ENCODE measurements around the gene C1orf116.
"Not testable (repeated sequence)": the region's sequence is repeated elsewhere in the genome, so short reads cannot be mapped to it uniquely, and the experiment has no call there.

The C1orf116 gene

DNA sequence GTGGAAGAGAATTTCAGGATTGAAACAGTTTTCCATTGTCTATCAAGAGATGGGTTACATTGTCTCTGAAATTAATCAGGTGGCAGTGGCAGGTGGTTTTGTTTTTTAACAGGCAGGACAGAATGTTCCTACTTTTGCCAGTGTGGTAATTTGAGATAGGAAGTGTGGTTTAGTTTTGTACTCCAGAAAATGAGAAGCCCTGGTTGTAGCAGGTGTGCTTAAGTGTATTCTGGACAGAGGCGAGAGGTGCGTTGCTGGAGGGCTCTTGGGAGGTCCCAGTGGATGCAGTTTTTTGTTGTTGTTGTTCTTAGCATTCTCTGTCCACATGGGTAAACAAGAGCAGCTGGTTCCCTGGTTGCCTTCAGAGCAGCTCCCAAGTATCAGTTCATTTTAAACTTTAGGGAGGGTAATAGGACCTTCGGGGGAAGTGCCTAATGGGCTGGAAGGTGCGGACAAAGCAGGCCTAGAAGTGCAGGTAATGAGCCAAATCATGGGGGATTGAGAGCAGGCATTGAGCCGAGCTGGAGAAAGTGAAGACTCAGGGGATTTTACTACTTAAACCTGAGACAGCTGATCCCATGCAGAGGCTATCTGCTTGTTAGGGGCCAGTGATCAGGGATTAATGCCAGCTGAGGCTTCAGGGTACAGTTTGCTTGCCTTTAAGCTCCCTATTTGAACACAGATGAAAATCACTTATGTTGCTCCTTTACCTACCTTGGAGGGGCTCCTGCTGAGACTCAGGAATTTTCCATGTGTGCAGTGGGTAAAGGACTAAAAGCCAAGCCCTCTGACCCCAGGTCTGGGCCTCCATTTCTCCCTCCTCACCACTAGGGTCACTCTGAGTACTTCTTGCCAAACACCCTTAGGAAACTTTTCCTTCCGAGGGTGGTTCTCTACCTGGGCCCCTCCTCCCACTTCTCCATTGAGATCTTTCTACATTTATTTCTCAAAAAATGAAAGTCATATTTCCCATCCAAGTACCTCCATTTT lies 26.6 kb upstream of the C1orf116 start:
- no peak for DNase-seq

DNA sequence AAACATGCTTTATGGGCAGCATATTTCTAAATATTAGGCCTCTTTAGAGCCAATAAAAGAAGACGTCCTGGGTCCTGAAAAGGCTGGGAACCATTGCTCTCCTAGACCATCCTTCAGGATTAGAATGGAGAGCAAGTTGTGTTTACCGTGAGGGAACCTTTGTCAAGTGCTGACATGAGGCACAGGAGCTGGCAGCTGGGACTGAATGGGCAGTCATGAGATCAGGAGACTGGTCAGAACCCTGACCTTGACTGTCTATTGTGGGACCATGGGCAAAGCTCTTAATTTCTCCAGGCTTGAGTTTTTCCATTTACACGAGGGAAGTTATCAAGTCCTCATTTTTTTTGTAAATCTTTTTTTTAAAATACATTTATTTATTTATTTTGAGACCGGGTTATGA lies 25.7 kb upstream of the C1orf116 start:
- no peak for DNase-seq

DNA sequence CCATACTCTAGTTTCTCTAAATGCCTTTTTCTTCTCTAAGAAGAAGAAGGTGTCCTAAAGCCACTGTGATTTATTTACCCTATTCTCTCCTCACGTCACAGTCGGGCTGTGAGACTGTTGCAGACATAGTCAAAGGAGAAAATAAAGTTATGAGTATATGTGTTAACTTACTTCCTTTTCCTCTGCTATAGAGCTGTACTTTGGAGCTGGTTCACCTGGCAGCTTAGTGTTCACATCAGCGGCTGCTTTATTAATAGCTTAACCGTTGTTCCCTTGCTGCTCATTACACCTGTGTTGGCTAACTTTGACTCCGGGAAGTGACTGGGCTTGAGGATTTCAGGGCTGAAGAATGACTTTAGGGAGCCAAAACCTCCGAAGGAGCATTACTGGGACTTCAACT lies 24.1 kb upstream of the C1orf116 start:
- DNase-seq, result no peak

DNA sequence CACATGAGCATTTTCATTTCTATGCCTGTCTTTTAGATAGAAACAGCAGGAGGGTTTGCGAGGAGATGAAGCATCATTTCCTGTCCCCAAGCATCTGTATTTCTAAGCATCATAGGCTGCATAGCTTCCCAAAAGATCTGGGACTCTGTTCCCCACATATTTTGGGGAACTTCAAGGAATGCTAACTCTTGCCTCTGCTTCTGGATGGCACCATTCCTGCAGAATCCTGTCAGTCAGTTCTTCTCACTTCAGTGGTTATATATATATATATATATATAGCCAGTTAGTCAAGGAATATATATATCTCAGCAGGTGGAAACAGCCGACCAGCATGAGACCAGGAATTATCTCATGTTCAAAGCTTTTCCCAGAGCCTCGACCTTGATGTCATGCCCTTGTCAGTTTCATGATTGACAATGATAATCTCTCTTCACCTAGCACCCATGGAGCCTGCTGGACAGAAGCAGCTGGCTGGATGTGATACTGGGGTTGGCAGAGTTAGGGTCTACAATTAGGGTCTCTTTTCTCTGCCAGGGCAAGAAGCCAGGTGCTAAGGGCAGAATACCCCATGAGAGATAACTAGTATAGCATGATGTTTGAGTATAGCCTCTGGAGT lies 22.9 kb upstream of the C1orf116 start:
- DNase-seq, result no peak

DNA sequence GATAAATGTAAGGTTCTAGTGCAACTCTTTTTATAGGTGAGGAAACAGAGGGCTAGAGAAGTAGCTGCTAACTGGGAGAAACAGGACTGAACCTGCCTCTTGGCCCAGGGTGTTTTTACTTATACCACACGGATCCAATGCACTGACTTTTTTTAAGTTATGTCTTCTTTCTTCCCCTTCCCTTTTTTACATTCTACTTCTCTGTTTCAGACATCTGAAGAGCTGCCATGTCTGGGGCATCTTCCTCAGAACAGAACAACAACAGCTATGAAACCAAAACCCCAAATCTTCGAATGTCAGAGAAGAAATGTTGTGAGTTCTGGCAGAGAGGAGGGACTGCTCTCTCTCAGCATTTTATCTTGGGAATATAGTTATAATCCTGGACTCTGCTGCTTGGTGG lies 21.9 kb upstream of the C1orf116 start:
- DNase-seq, result no peak

DNA sequence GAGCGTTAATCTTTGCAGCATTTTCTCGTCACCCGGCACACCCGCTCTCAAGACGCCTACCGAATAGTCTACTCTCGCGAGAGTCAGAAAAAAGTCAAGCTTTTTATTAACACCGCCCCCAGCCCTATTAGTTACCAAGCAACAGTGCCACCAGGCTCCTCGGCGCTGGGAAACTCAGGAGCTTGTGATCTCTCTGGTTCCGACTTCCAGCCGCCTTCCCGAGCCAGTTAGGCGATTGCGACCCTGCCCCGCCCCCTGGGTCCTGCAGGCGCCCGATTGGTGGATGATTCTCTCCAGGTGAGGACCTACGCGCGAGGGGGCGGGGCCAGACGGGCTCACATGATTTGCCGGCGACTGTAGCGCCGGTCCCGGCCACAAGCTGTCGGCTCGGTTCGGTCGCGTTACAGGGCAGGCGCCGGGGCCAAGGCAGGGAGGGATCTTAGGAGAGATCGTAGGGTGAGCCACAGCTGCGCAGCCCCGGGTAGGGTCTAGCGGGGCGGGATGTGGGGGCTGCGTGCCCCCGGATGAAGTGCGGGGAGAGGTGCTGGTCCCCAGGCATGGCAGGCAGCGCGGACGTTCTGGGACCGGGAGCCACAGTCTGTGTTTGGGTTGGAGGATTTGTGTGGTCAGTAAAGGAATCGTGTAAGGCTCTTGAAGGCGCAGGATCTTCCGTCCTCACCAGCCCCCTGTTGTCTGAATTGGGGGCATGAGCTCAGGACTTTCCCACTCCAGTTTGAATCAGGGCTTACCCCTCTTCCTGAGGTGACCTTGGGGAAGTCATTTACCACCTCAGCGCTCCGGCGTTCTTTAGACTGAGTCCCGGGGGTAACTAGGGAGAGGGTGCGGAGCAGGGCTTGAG lies 20.6 kb upstream of the C1orf116 start, which contains the start of gene PFKFB2:
Gene PFKFB2 (plus strand): TSS at position 365 of the 859 bp plus-strand sequence. CDS start 1,443 bp downstream, outside the sequence.
- DNase-seq, result peak; percentile 96

DNA sequence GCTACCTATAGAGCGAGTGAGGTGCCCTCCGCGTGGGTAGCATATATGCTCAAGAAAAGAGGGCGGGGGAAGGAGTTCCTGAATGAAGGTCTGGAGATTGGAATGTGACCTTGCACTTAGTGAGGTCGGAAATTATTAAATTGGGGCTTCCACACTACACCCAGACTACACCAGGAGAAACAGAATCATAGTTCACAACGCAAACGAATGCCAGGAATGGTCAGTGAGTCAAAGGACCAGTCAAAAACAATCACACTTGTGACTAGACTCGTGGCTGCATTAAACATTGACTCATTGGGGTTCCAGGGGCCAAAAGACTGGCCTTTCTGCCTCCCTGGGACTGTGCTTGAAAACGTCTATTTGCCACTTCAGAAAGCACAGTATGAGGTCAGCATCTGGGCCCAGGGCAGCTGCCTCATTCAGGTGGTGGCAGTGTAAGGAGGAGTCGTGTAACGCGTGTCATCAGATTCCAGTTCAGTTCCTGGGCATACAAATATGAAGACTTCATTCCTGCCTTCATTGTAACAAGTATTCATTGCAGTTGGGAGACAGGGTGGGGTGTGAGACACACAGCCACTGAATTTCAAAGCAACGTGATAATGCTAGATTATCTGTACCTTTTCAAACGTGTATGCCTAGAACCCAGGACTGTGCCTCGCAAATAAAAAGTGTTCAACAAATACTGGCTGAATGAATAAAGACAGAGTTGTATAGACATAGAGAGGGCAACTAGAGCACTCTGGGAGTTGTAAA lies 18.8 kb upstream of the C1orf116 start, which contains the start of gene YOD1:
Gene YOD1 (minus strand): TSS at position 18 of the 753 bp plus-strand sequence. CDS start 178 bp downstream, outside the sequence.
- DNase-seq, result no peak

DNA sequence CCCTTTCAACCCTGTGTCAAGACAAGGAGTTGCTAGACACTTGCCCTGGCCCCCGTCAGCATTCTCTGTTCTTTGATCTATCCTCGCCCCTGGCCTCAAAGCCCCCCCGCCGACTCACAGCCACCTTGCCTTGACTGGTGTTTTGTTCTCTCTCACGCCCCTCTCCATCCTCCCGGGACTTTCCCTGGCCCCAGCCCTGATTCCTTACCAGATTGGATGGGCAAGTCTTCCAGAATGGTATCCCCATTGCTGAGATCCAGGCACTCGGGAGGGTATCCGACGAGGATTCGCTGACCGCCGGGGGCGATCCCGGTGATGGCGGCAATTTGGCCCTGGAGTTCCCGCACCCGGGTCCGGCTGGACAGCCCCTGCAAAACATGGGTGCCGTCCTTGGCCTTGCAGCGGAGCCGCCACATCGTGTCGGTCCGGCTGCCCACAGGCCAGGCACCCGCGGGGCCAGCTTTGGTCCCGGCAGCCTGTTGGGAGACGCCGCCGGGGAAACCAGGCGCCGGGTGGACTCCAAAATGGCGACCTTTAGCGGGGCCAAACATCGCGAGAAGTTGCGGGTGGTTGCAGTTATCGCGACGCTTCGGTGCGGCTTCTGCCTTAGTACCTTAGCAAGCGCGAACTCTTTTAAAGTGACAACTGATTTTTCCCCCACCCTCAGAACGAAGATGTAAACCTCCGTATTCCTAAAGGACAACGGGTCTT lies 18.1 kb upstream of the C1orf116 start:
- DNase-seq, result peak; percentile 87

DNA sequence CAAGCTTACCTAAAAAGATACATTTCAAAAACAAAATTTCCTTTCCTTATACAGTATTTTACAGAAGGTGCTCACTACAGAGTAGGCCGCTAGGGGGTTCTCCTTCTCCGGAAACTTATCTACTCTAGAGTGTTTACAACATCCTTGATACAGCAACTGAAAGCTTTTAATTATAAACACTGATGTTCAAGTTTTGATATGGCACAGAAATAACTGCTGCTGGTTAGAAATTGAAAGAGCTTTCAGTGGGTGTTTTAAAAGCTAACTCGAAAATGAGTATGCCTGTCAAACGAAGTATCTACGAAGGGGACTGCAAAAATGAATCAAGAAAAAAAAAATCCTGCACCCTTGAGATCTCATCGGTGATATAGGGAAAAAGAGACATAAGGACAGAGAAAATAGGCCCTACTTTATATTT lies 17.4 kb upstream of the C1orf116 start:
- DNase-seq, result peak; percentile 34

DNA sequence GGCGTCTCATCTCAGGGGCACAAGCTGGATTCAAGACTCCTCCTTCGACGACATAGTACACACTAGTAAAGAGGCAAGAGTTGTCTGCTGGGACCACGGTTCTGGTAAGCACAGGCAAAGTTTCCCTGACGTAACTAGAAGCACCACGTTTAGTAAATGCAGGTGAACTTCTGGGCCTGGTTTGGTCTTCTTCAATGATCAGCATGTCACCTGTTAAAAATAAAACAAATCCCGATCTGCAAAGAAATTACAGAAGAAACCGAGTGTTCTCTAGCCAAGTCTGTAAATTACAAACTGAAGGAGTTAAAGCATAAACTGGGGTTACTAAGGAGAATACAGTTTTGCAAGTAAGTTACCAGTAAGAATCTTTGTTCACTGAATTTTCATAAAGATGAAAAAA lies 17.0 kb upstream of the C1orf116 start:
- no peak for DNase-seq

DNA sequence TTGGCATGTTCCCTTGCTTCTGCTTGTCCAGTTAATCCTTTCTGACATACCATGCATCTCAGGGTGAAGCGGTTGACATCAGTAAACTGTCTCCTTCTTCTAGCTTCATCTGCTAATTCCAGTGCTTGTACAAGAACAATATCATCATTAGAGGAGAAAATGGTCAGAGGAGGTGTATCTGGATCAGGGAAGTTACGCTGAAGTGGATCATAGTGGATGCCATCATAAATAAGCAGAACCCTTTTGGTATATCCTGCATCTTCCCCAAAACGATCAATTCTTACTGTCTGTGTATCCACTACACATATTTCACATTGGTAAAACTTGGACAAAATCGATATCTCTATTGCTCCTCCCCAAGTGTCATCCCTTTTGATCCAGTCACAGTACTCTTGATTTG lies 16.5 kb upstream of the C1orf116 start:
- DNase-seq, result no peak

DNA sequence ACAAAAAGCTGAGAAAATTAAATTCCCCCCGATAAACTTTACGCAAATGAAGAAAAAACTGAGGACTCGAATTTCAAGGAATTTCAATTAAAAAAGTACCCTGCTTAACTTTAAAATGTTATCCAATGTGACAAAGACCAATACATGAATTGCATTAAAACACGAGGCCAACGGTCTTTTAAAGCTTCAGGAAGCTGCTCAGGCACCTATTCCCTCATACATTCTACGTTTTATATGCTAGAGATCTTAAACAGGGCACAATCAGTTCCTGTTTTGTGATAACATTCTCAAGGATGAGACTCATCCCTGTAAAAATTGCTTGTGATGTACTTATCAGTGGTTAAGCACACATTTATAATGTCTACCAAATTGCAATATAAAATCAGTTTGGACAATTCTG lies 15.5 kb upstream of the C1orf116 start:
- no peak for DNase-seq

DNA sequence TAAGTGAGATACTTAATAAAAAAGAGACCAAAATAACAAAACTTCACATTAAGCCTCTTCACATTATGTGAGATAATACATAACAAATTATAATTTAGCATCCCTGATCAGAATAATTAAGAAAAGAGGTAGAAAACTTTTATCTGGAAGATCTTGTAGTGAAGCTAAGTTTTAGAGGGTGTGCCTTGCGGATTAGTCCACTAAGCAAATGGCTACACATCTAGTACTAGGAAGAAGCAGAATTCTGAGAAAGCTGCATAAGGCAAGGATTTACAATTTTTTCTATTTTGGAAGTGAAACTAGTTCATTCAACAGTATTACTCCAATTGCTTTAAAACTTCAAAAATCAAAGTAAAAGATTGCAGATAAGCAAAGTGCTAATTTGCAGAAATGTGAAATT lies 14.9 kb upstream of the C1orf116 start:
- no peak for DNase-seq

DNA sequence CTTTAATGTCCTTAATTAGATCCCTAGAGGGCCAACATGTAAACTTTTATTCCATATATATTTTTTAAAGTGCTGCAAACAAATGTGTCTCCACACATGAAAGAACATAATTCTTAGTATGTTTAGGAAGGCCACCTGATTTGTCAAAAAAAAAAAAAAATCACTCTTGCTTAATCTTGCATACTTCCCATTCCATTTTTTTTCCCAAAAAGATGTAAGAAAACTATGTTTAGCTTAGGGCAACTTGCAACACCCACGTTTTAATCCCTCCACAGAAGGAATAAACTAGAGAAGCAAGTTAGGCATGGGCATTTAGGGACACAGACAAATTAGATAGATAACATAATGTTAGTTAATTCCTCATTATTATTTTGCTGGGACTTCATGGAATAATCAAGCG lies 12.9 kb upstream of the C1orf116 start:
- DNase-seq, result no peak

DNA sequence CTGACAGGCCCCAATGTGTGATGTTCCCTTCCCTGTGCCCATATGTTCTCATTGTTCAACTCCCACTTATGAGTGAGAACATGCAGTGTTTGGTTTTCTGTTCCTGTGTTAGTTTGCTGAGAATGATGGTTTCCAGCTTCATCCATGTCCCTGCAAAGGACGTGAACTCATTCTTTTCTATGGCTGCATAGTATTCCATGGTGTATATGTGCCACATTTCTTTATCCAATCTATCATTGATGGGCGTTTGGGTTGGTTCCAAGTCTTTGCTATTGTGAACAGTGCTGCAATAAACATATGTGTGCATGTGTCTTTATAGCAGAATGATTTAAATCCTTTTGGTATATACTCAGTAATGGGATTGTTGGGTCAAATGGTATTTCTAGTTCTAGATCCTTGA lies 8.8 kb upstream of the C1orf116 start:
- DNase-seq, result not testable (repeated sequence)

DNA sequence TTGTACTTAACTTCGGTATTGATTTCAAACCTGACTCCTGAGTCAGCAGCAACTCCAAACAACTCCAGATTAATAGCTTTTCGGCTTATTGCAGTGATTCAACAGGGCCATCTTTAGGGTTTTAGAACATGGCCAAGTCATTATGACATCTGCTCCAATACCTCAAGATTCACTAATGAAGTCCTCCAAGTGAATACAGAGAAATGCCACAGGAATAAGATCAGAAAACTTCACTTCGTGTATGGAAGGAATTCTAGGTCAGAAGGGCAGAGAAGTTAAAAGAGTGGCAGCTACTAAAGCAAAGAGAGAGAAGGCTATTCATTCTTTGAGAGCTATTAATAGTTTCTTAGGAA lies 7.6 kb upstream of the C1orf116 start:
- no peak for DNase-seq

DNA sequence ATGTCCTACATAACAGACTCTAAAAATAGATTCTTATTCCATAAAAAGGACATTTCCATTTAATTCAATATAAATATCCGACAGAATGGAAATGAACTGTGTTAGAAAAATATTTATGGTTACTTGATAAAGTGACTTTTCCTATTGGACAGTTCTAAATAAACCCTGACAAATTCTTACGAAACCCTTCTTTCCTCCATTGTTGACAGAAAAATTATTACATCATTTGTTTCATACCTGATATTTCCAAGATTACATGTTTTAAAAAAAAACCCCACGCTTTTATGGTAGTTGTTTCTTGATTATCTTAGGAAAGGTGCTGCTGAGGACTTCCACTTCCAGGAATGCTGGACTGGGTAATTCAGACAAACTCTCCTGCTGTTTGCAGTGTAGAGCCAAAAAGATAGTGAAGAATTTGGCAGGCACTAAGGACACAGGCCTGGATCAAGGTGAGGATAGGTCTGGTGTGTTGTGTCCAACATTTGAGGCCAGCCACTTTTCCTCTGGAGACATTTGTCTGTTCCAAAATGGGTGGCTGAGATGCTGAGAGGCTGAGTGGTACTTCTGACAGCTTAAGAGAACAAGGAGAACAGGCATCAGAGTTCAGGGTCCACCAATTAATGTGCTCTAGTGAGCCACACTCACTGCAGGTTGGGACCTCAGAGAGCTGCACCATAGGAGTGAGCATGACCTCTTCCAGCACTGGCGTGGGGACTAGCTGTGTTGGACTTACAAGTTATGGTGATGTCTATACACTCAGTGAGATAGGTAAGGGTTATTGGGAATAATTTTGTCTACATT lies 7.0 kb upstream of the C1orf116 start:
- no peak for DNase-seq

DNA sequence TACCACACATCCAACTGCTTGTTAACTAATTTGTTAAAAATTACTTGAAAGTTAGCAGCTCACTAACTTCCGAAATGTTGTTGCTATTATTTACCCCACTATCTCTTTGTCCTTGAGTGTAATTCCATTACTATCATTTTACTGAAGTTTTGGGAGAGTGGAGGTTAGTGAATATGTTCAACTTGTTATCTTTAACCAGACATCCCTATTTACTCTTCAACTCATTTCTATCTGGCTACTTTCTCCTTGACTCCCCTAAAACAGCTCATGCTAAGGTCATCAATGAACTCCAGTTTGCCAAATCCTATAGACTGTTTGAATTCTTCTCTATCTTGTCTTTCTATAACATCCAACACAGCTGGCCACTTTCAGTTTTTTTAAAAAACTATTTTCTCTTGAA lies 4.3 kb upstream of the C1orf116 start:
- no peak for DNase-seq

DNA sequence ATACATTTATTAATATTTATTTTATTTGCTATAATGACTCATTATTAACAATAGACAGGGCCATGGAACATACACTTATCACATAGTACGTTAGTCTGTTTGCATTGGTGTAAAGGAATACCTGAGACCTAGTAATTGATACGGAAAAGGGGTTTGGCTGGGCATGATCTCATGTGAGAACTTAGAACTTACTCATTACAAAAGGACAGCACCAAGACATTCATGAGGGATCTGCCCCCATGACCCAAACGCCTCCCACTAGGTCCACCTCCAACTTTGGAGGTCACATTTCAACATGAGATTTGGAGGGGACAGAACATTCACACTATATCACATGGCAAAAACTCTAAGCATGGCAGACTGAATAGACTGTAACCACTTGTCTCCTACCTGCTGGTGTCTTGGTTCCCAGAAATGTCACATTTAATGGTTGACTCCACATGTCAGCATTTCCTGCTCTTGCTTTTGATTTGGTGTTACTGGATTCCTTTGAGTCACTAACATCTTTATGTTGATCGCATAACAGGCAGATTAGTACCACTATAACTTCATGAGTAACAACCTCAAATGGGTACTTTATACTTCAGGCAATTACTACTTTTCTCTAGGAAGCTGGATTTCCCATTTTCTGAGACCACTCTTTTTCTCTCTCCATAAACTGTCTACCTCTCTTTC lies 3.5 kb upstream of the C1orf116 start:
- no peak for DNase-seq

DNA sequence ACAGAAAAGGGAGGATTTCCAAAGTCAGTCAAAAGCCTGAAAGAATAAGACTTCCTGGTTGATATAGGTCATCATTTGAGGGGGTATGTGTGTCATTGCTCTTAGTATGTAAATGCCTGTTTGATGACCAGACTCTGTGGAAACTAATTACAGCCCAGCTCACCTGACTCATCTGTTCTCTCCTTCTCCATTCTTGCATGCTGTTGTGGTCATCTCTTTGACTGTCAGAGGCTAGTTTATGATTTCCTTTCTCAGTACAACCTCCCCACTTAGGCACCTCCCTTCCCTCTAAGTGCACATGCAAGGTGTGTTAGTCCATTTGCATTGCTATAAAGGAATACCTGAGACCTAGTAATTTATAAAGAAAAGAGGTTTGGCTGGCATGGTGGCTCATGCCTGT lies 2.4 kb upstream of the C1orf116 start:
- no peak for DNase-seq

Data from stimulated activated CD4-positive, alpha-beta T cell treated with anti-CD3 and anti-CD28 coated beads, Interleukin-12 subunit alpha, Interleukin-12 subunit beta, amount 100 ng/mL, for 4 hours (primary cell).